ENCODE results near the gene SLC38A1.
"Not testable (repeated sequence)": the region's sequence is repeated elsewhere in the genome, so short reads cannot be mapped to it uniquely, and the experiment has no call there.

SLC38A1 gene

DNA sequence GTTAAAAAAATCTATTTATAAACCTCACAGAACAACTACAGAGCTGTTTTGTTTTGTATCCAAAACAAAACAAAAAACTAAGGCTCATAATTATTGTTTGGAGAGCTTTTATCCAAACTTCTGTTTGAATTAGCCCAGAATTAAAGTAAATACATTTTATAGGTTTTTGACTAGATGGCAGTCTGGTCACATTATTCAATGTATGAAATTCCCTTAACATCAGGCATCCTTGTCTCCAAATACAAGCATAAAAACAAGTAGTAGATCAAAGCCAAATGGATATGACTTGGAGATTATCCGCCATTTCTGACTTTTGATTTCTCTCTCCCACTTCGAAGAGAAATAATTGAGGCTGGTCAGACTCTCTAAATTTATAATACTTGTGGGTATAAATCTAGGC, 63.5 kb downstream of the SLC38A1 start:
- DNase-seq: no peak

DNA sequence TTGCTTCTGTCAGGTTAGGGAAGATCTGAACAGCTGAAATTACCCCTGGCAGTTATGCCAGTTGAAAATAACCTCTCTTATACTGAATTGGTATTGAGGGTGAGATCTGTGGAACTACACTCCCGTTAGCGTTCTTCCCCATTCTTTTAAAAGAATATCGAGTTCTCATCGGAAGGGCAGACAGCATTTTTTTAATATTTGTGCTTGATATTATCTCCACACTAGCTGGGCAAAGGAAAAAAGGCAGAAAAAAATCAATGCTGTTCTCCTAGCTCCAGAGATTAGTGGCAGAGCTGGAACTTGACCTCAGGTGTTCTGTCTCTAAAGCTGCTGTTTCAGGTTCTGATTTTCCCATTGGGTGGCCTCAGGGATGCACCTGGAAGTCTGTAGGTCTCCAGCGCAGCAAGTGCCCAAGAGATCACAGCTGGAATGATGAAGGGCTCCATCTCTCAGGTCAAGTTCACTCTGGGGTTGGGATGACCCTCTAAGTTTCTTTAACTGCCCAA, 67.5 kb downstream of the SLC38A1 start:
- DNase-seq: no peak

DNA sequence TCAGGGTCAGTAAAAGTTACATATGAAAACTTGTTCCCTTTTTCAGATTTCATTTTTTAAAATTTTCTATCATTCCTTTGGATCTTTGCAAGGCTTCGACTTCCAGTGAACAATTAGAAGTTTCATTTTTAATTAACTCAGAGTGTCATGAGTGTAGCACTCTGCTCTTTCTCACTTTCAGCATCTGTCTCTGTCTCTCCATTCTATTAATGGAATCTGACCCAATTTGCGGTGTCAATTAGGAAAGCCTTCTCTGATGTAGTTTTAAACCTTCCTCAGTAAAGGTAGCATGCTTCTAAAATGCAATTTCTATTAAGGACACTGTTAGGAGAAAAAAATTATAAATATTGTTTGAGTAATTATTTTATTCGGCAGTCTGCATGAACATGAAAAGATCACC, 68.3 kb downstream of the SLC38A1 start:
- DNase-seq: no peak

DNA sequence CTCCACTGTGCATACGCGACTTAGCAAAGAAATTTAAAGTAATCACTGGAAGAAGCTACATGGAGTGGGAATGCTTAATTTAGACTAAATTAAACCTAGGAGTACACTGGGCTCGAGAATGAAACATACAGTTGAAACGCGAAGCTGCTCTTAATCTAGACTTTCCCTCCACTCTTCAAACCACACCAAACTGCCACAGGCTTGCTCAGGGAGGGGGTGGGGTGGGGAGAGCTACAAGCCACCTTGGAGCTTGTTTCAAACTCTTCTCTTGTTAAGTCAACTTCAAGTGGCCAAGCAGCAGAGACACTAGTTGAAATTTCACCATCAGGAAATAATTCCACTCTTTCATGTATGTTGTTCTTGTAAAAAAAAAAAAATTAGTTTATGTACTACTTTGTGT, 69.9 kb downstream of the SLC38A1 start:
- DNase-seq: no peak

DNA sequence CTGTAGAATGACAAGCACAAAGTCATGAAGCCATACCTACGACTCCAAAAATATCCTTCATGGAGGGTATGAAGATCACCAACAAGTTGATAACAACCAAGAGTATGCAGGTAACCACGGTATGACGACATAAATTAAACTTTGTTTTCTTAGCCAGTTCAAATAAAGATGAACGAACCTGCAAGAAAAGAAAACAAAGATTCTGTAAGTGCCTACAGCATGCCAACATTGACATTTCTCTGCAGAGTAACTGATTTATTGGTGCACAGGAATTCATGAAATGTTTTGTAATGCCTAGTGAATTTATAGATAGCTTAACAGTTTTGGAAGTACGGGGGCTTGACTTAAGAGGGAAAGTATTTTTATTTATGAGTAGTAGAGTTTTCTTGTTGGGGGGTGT, 71.0 kb downstream of the SLC38A1 start:
- no peak for DNase-seq

DNA sequence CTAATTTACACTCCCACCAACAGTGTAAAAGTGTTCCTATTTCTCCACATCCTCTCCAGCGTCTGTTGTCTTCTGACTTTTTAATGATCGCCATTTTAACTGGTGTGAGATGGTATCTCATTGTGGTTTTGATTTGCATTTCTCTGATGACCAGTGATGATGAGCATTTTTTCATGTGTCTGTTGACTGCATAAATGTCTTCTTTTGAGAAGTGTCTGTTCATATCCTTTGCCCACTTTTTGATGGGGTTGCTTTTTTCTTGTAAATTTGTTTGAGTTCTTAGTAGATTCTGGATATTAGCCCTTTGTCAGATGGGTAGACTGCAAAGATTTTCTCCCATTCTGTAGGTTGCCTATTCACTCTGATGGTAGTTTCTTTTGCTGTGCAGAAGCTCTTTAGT, 78.3 kb downstream of the SLC38A1 start:
- DNase-seq: not testable (repeated sequence)

DNA sequence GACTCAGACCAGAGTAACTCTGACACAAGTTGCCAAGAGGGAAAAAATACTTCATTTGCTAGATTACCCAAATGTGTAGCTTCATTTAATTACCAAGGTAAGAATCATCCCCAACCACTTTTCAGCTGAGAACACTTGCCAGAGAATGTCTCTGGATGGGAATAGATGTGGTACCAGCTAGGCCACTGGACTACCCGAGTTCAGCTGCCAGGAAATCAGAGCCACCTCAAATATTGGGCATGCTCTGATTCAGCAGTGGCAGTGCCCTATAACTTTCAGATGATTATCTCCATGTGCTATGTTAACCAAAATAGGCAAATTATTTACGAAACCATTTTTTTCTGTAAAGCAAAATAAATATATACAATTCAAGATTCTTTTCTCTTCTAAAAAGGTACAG, 80.7 kb downstream of the SLC38A1 start:
- no peak for DNase-seq

DNA sequence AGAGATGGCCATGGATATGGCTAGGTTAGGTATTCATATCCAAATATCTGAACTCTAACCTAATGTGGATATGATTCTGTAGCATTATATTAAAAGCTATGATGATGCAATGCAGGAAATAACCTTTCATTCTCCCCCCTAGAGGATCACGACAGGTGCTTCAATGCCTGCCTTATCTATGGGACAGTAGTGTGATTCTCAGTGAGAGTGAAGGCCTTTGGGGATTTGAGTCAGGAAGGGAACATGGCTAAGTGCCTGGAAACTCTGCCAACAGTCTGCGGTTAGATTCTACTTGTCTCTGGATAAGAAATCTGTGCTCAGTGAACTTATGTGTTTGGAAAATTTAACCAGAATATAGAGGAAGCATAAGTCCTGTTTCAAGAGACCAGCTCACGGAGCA, 81.8 kb downstream of the SLC38A1 start:
- no peak for DNase-seq

DNA sequence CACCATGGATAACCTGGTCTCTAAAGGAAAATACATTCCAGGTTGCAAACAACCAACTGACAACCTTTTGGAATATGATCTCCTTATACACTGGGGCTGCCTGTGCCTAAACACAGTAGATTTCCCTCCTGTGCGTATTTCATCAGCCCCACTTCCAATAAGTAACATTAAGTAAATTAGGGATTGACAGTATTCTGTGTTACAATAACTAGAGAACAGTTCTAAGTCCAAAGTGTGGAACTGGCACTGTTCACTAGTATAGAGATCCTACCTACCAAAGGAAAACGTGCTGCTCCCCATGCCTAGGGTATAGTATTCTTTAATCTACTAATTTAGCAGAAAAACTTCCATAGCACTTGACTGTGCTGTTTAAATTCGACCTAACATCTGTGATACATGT, 82.8 kb downstream of the SLC38A1 start:
- no peak for DNase-seq

DNA sequence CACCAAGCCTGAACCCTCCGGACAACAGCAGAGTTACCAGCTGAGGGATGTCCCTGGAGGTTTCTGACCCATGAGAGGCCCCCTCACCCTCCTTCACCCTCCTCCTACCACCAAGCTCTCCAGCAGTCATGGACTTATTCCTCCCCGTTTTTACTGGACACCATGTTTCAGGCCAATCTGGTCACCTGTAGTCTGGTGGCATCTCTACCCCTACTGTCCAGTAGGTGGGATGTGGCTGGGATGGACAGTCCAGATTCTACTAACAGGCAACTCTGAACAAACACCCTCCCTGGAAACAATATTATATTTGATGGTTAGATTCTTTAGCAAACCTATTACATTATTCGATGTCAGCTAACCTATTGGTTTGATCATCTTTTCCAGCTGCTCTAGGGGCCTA, 83.2 kb downstream of the SLC38A1 start:
- DNase-seq: no peak

DNA sequence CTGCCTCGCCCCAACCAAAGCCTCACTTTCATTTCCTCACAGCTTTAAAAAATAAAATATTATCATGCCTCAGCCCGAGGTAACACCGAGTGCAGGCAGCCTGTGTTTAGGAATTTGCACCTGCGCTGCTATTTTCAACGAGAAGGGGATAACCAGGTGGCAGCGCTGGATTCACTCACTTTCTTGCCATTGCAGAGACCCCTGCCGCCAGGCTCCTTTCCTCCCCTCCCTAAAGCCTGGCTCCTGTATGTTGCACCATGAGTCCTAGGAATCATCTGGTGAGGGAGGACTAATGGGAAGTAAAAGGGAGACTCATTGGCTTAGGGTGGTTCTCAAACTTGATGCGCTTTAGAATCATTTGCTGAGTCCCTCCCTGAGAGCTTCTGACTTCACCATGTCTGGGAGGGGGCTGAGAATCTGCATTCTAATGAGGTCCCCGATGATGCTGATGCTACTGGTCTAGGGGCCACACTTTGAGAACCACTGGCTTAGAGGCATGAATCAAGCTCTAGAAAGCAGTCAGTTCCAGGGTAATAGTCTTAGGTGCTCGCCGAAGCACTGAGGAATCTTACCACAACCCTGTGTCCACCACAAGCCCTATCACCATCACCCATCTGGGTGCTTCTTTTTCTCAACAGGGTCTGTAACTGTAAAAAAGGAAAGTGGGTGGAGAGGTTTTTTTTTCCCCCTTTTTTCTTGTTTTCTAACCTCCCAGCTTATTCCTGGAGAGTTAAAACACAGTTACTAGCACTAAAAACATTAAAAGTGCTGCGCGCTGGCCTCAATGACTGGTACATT, 83.8 kb downstream of the SLC38A1 start:
- DNase-seq: no peak

DNA sequence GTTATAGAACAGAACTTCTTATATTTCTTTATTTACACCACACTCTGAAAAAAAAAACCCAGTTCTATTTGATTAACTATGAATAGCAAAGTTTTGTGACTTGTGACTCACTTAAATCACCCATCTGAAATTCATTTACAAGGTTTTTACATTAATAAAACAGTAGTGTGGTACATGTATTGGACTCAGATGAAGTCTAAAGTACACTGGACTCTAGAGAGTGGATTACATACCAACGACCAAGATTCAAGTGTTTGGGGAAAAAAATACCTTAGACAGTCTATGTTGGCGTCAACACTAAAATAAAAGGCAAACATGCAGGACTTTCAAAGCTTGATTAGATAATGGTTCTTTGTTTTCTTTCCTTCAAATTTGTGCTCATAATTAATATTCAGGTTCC, 85.7 kb downstream of the SLC38A1 start:
- DNase-seq: no peak

DNA sequence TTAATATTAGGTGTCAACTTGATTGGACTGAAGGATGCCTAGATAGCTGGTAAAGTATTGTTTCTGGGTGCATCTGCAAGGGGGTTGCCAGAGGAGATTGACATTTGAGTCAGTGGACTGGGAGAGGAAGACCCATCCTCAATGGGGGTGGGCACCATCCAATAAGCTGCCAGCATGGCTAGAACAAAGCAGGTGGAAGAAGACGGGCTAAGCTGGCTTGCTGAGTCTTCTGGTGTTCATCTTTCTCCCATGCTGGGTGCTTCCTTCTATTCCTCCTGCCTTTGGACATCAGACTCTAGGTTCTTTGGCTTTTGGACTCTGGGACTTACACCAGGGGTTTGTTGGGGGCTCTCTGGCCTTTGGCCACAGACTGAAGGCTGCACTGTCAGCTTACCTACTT, 87.4 kb downstream of the SLC38A1 start:
- no peak for DNase-seq

DNA sequence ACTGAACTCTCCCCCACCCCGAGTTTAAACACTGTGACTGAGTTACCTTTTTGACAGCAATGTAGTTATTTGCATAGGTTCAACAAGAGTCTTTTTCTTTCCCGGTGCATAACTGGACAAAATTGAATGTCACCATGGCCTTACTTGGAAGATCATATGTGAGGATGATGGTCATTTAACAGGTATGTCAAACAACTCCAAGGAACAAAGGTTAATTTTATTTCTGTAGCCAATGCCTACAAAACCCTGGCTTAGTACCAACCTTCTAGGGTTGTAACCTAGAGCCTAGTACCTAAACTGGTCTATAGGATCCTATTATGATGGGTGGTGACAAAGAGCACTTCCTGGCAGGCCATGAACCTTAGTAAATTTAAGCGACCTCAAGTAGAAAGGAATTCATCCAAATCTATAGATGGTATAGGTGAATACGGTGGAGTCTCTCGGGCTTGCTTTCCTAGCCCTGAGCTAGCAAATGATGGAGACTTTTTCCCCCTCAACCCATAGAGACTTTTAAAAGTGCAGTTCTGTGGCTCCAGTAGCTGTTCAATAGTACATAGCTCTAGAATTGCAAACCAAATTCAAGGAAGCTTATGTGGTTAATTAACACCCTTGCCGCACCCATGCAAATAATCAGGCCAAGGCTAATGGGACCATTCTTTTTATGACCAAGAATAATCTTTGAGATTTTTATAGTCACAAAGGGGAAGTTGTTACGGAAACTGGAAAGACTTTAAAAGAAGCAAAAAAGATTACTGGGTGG, 89.0 kb downstream of the SLC38A1 start:
- no peak for DNase-seq

DNA sequence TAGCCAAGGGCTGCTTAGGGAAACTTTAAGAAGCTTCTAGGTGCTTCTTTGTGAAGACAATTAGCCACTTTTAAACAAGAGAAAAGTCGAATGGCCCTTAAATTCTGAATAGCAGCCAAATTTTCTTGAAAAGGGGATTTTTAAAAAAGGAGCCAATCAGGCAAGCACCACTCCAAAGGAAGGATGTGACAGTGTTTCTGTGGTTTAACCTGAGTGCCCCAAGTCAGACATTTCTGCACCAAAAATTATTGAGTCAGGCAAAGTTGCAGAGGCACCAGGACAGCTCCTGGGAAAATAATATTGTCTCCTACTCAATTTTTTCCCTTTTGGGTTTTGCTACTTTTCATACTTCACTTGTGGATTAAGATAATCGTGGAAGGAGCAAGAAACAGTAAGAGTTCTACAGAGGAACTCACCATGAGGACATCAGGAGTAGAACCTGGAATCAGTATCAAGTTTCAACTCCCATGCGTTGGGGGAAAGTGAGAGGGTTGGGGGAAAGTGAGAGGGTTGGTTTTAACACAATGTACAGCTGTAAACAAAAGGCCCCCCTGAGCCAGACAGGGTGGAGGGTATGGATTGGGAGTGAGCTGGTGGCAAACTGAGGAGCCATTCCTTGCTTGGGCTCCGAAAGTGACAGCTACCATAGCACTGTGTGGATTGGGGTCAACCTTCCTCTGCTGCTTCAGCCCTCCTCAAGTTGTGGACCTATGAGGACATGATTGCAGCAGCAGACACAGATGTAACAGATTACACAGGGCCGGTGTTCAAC, 90.8 kb downstream of the SLC38A1 start:
- no peak for DNase-seq

DNA sequence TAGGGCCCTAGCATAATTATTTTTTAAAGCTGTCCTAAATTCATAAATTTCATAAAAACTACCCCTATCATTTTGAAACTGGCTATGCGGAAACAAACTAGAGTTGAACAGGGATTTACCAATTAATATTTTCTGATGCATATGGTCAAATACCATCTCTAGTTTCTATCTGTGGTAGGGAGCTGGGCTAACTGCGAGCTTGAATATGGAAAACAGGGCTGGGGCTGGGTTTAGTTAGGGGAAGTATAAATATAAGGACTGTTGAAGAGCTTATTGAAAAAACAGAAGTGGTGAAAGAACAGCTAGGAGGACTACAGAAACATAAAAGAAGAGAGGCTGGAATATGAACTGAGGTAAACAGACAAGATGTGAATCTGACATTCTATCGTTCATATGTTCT, 91.8 kb downstream of the SLC38A1 start:
- DNase-seq: no peak

DNA sequence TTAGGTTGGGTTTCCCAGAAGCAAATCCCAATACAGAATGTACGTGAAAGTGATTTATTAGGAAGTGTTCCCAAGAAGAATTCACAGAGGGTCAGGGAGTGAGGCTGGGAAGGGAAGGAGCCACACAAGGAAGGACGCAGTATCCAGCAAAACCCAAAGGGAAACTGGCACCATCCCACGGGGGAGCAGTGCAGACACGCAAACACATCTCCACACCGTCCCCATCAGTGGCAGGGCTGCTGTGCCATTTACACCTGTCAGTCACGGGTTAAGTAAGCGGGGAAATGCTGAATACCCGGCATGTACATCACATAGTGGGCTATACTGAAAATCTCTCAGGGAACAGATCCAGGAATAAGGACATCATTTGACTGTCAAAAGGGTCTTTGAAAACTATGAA, 93.9 kb downstream of the SLC38A1 start:
- no peak for DNase-seq

DNA sequence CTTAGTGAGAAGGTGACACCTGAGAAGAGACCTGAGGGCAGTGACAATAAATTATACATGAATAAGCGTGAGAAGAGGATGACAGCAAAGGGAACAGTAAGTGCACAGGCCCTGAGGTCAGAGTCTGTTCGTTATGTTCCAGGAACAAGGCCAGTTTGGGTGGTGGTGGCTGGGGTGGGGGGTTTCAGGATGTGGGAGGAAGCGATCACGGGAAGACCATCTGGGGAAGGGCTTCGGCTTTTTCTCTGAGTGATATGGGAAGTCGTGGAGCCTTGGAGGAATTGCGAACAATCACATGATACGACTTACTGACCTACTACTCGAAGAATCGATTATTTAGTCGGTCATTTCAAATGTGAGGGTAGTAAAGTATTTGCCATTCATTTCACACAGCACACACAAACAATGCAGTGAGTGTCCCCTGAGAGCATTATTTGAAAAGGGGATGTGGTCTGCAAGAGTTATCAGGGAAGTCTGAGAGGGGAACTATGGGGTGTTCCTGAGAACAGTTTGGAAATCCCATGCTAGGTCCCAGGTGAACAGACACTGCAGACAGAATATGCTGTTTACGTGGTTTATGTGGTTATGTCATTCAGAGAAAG, 94.7 kb downstream of the SLC38A1 start:
- DNase-seq: no peak

DNA sequence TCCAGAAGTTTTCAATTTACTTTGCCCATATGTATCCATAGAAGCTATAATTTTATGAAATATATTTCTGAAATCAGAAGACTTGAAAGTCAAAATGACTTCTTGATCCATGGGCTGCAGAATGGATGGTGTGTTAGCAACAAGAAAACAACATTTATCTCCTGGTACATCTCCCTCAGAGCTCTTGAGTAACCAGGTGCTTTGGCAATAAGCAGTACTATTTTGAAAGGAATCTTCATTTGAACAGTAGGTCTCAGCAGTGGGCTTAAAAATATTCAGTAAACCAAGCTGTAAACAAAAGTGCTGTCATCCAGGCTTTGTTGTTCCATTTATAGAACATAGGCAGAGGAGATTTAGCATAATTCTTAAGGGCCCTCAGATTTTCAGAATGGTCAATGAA, 100.4 kb downstream of the SLC38A1 start:
- no peak for DNase-seq

DNA sequence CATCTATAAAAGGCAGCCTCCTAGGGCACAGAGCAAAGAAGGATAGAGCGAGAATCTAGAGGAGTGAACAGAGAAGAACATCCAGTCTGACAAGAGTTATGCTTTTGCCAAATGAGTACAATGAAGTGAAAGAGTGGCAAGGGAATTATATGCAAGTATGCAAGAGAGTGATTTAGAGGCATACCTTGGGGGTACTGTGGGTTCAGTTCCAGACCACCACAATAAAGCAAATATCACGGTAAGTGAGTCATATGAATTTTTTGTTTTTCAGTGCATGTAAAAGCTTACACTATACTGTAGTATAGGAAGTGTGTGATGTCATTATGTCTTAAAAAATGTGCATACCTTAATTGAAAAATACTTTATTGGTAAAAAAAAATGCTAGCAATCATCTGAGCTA, 101.4 kb downstream of the SLC38A1 start:
- DNase-seq: no peak

DNA sequence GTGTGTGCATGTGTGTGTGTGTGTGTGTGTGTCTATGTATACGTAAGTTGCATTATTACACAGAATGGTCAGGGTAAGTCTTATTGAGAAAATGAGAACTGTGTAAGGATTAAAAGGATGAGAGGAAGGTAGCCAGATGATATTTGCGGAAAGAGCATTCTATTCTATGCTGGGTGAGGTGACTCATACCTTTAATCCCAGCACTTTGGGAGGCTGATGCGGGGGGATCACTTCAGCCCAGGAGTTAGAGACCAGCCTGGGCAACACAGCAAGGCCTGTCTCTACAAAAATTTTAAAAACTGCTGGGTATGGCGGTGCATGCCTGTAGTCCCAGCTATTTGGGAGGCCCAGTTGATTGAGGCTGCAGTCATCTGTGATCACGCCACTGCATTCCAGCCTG, 103.7 kb downstream of the SLC38A1 start:
- DNase-seq: no peak

DNA sequence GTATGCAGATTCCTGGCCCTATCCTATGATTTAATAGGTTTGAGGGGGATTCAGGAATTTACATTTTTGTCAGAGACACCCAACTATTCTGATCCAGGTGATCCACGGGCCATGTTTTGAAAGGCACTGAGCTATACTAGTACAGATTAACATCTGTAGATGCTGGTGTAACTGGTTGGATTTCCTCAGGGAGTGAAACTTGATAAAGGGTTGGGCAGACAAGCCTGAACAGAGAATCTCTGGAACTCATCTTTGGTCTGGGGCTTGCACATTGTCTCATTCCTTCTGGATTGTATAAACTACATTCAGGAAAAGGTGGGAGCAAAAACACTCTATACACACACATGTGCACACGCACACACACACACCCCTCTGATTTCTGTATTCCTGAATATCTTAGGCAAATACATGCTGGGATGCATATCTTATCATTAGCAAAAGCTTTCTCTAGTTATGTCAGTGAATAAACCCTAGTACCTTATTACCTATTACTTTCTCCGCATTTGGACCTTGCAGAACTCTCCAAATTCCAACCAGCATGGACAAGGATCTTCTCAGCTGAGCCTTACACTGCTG, 104.6 kb downstream of the SLC38A1 start:
- DNase-seq: no peak

DNA sequence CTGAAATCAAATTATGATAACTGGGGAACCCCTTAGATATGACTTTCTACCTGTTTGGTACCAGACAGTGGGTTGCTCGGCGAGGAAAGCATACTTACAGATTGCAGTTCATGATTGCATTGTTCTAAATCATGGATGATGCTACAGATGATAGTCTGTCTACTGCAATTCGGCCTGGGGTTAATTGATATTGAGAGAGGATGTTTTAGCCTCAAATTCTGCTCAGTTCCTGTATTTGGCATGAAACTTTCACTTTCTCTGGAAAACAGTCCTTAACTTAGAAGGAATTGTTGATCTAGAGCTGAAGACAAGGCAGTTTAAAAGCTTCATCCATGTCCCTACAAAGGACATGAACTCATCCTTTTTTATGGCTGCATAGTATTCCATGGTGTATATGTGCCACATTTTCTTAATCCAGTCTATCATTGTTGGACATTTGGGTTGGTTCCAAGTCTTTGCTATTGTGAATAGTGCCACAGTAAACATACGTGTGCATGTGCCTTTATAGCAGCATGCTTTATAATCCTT, 106.2 kb downstream of the SLC38A1 start:
- not testable (repeated sequence) for DNase-seq
